ENCODE measurements around the gene GATB.
A peak's percentile ranks its signal among the peaks of the same experiment; 100 is the strongest.

Gene GATB

GRCh38 chr4:151760712-151761661 lies at the start of gene GATB:
GATB (minus strand) TSS chr4:151761007; CDS start chr4:151760982, 25 bp downstream.
- DNase-seq (ENCODE audit: insufficient read length, low spot score) (peak; percentile 92), FAIRE-seq (peak; percentile 88)

DNA sequence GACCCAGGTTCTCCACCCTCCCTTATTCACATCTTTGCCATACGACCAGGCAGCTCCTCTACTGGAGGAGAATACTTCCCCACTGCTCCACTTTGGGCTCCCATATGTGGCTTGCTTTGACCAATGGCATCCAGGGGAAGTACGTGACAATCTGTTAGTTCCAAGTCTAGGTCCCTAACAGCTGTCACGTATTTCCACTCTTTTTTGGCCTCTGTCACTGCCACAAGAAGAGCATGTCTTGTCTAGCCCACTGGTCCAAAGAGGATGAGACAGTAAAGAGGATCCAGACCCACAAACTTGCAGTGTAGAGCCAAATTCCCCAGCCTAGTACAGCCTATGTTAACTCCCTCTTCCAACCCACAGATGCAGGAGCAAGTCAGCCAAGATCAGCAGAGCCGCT lies 49.7 kb upstream of the GATB start:
- no peak for DNase-seq (ENCODE audit: insufficient read length, low spot score)
- FAIRE-seq: peak; percentile 77

DNA sequence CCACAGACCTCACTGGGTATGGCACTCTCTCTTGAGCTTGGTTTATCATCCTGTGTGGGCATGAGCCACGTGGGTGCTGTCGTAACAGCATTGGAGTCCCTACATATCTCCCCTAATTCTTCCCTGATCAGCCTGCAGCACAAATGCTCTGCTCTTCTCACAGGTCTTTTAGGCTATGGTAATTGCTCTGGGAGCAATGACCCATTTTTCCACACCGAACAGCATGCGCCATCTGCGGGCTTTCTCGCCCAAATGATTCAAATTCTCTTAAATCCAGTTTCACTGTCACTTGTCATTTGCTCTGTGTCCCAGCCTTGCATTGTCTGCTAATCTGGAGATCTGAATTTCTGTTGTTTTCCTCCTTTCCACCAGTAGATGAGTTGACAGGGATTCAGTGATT lies 48.9 kb upstream of the GATB start:
- FAIRE-seq (no peak), DNase-seq (ENCODE audit: insufficient read length, low spot score) (no peak)

- FAIRE-seq (no peak), DNase-seq (ENCODE audit: insufficient read length, low spot score) (no peak)
Observed at GRCh38 chr4:151808542-151808941, 47.7 kb upstream of the GATB start.

DNA sequence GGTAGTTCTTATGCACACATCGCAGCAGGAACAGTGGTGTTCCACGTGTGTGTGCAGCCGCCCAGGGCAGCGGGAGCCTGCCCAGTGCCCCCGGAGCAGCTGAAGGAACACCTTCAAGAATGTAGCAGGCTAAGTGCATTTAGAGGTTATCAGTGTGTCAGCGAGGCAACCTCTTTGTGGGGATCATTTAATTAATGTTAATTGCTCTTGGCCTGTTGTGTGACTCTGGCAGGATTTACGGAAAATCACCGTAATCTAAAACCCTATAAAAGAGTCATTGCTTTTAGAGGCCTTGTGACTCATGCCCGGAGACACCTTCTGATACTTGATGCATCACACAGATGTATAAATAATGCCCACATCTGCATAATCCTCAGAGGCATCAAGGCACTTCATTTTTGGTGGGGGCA lies 47.3 kb upstream of the GATB start:
- DNase-seq (ENCODE audit: insufficient read length, low spot score) (peak; percentile 37), FAIRE-seq (peak; percentile 55)

DNA sequence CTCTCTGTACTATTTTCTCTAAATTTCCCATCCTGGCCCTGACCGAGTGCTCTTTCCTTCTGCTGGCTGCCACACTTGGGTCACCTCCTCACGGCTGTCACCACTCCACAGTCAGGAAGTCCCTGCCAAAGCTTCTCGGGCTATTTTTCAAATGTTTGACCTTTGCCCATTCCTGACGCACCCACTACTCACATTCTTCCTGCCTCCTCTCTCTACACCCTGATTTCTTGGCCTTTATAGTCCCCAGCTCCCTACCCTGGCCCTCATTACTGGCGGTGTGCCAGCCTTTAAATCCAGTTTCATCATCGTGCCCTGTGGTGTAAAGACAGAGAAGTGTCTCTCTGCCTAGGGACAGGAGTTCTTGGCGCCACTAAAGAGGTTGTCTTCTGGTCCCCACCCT lies 46.4 kb upstream of the GATB start:
- DNase-seq (ENCODE audit: insufficient read length, low spot score): peak; percentile 32
- FAIRE-seq: no peak

- FAIRE-seq: no peak
Observed at GRCh38 chr4:151806511-151806927, 45.7 kb upstream of the GATB start.

GRCh38 chr4:151804821-151805220 lies 44.0 kb upstream of the GATB start:
- FAIRE-seq (no peak), DNase-seq (ENCODE audit: insufficient read length, low spot score) (no peak)

More at GRCh38 chr4:151806511-151806927, 45.7 kb upstream of the GATB start:
- DNase-seq (ENCODE audit: insufficient read length, low spot score): peak; percentile 67

DNA sequence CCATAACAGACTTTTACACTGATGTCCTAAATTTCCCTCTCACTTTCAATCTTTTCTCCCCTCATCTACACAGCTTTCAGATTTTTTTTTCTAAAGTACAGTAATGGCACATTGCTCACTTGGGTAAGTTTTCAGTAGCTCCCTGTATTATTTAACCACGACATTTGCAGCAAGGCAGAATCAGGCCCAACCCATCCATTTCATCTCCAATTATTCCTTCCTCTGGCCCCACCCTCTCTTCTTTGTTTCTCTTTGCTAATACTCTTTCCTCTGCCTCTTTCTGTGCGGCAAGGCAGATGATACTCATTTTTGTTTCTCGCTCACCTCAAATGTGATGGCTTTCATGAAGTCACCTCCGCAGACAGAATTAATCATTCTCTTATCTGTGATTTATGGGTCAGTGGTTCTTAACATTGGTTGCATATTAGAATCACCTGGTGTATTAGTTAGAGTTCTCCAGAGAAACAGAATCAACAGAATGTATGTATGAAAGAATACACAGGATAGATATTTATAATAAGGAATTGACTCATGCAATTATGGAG lies 43.4 kb upstream of the GATB start:
- no peak for DNase-seq (ENCODE audit: insufficient read length, low spot score)

DNA sequence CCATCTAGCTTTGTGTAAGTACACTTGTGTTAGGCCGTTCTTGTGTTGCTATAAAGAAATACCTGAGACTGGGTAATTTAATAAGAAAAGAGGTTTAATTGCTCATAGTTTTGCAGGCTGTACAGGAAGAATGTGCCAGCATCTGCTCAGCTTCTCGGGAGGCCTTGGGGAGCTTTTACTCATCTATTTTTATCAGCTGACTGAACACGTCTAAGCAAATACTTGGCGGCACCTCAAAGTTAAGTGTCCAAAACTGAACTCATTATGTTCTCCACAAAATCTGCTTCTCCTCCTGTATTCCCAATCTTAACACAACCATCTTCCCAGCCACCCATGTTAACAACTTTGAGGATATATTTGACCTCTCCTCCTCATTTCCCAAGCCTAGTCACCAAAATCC lies 42.4 kb upstream of the GATB start:
- FAIRE-seq: no peak
- DNase-seq (ENCODE audit: insufficient read length, low spot score): no peak

More for the DNA sequence above, 43.4 kb upstream of the GATB start:
- no peak for FAIRE-seq

GRCh38 chr4:151801547-151802516 lies 41.0 kb upstream of the GATB start:
- DNase-seq (ENCODE audit: insufficient read length, low spot score) (no peak), FAIRE-seq (no peak)

DNA sequence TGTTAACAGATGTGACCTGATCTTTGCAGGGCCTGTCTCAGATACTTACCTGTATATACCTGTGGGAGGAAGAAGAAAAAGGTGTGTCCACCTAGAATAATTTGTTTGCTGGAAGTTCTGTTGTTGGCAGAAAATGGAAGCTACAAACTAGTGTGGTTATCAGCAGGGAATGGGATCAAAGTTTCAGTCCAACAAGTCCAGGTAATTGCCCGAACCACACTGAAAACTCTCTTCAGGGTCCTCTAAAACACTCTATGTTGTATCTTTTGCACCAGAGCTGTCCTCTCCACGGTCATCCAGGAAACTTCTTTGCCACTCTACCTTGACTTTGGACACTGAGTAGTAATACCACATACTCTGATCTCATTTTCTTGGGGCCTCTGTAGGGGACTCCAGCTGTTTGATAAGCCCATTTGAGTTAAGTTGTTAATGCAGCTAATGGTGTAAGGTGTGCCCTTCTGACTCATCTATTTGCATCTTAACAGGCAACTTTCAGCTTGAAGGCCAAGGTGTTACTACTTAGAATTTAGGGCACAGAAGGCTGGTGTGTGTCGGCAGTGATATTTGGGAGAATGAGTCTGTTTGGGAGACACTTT lies 38.7 kb upstream of the GATB start:
- no peak for FAIRE-seq
- DNase-seq (ENCODE audit: insufficient read length, low spot score): no peak

DNA sequence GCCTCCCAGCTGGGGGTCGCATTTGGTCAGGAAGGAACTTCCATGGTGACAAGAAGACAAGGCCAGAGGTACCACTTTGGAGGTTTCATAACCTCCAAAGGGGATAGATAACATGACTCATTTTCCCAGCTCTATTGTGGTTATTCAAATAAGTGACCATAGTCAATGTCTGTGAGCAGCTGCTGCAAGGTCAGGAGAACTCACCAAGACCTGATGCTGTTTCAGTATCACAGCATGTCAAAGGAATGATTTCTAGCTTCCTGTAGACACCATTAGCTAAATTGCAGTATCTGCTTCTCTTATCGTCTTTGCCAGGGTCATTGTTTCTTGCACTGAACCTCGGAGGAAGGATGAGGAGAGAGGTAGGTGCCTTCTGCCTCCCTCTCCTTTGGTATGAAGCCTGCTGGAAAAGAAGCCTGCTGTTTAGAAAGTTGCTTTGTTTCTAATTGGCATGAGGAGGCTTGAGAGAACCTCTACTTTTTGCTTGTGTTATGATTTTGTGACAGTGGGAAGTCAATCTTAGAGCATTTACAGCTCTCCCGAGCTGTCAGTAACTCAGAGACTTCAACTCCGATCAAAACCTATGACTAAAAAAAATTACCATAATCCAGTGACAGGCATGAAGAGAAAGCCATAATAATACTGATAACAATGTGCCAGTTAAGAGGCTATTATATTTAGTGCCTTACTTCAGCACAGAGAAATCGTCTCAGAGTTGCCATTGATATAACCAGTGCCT lies 38.0 kb upstream of the GATB start:
- FAIRE-seq: no peak
- no peak for DNase-seq (ENCODE audit: insufficient read length, low spot score)

GRCh38 chr4:151797853-151798252 lies 37.0 kb upstream of the GATB start:
- no peak for FAIRE-seq
- DNase-seq (ENCODE audit: insufficient read length, low spot score): no peak

DNA sequence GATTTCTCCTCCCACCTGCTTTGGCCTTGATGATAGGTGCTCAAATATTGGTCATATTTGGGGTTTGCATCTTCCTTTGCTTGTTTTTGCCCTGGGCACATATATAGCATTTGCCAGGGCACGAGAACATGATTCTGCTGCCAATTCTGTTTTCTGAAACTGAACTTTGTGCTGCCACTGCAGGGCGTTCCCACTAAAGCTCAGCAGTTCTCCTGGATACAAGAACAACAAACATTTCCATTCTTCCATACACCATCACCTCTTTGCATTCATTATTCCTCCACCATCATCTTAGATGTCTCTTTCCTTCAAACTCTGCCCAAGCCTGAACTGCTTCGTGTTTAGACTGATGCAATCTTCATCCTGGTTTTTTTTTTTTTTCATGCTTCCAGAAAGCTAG lies 36.3 kb upstream of the GATB start:
- no peak for DNase-seq (ENCODE audit: insufficient read length, low spot score)
- FAIRE-seq: no peak

GRCh38 chr4:151796106-151796505 lies 35.3 kb upstream of the GATB start:
- DNase-seq (ENCODE audit: insufficient read length, low spot score) (no peak), FAIRE-seq (peak; percentile 31)

DNA sequence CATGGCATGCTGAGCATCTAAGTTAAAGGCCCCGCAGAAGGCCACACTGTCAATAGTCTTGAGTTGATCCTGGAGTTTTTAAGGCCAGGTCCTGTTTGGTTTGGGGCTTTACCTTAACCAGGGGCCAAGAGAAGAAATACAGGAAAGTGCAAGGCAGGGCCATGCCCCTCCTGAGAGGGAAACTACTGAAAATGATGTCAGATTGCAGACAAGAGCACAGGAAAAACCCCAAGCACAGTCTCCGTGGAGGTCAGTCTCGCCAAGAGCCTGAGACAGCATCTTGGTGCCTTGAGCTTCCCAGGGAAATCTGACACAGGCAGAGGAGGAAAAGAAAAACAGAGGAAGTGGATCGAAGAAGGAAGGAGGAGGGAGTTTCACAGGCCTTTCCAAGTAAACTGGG lies 32.2 kb upstream of the GATB start:
- FAIRE-seq: no peak

DNA sequence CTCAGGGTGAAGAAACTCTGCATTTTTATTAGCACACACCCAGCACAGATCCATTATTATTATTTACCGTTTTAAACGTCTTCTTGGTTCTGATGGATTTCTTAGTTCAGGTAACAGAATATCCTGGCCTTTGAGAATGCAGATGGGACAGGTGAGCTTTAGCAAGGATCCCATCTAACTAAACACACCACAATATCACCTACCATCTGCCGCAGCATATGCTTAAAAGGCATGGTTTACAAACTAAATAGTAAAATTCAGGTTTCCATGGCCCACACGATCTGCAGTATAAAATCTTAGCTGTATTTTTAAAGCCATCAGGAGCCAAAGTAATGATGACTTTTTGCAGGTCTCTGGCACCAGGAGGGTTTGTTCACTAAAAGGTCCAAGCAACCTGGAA lies 31.7 kb upstream of the GATB start:
- FAIRE-seq: no peak
- DNase-seq (ENCODE audit: insufficient read length, low spot score): no peak

More for the DNA sequence above, 32.2 kb upstream of the GATB start:
- no peak for DNase-seq (ENCODE audit: insufficient read length, low spot score)

- FAIRE-seq (no peak), DNase-seq (ENCODE audit: insufficient read length, low spot score) (no peak)
Observed at GRCh38 chr4:151788021-151788420, 27.2 kb upstream of the GATB start.

DNA sequence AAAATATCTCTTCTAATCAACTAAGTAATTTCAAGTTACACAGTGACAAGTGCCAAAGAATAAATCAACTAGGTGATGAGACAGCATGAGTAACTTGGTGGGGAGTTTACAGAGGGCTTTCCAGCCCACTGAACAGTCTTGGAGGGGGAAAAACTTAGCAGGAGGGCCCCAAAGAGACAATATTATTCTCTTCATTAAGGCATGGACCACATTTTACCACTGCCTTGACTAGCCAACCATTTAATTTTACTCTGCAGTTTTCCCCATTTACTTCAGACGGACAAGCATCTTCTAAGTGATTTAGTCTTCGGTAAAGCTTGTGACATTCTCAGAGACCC lies 25.3 kb upstream of the GATB start:
- FAIRE-seq: no peak

More for the DNA sequence above, 25.3 kb upstream of the GATB start:
- DNase-seq (ENCODE audit: insufficient read length, low spot score): no peak

Data from HTR-8/SVneo (cell line).